HEK293T (cell line): Measurements from ENCODE around the gene SLC7A7.
"Not testable (repeated sequence)": the region's sequence is repeated elsewhere in the genome, so short reads cannot be mapped to it uniquely, and the experiment has no call there.

Experiments
- ELF4 ChIP-seq: fragments of 450-650 bp; IDR thresholded peaks from 2 replicates; pipeline ENCODE4 v1.6.1; 2017; ENCODE audit warnings: antibody characterized with exemption
- FOXA1 ChIP-seq: fragments of 450-650 bp; IDR thresholded peaks from 2 replicates; pipeline ENCODE4 v1.6.1; 2016; ENCODE audit warnings: mild to moderate bottlenecking
- FOXM1 ChIP-seq: fragments of 450-650 bp; IDR thresholded peaks from 2 replicates; pipeline ENCODE4 v1.6.1; 2017; ENCODE audit warnings: mild to moderate bottlenecking, borderline replicate concordance
- SP1 ChIP-seq: fragments of 450-650 bp; IDR thresholded peaks from 2 replicates; pipeline ENCODE4 v1.6.1; 2017
- SUZ12 ChIP-seq: fragments of 450-650 bp; IDR thresholded peaks from 2 replicates; pipeline ENCODE4 v1.6.1; 2016; ENCODE audit warnings: mild to moderate bottlenecking
- TARDBP ChIP-seq: fragments of 450-650 bp; IDR thresholded peaks from 2 replicates; pipeline ENCODE4 v1.6.1; 2016

GRCh38 chr14:22860377-22860776 lies 45.1 kb upstream of the SLC7A7 start:
- not testable (repeated sequence) for TF ChIP-seq SP1, FOXA1, FOXM1, TARDBP, ELF4, SUZ12
